ENCODE data around the gene TMEM72. TPM values are rescaled to one million over a fixed set of nuclear protein-coding genes. Genes with fewer than 3 reads are reported as not detected.

Gene TMEM72
- total RNA-seq, 6 experiments from 2014 or later = not detected

DNA sequence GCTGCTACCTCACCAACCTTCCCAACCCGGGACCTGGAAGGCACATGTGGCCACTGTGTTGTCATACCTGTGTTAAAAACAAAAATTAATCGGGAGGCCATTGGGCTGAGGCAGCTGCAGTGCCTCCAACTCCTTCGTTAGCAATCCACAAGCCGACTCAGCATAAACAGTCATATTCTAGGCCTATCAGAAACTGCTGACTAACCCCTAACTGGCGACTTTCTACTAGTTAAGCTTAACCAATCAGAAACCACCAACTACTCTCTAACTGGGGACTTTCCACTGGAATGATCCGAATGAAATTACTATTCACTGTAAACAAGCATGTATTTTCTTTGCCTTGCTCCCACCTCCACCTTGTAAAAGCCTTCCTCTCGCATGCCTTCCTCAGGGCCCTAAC, 14.1 kb upstream of the TMEM72 start:
- DNase-seq = no peak
- no peaks in the 10 kb centered on the region for H3K36me3 Mint-ChIP-seq (ENCODE audit: low read depth)
- H3K4me1 Mint-ChIP-seq (ENCODE audit: low read depth) = no peaks in the 10 kb centered on the region
- peaks cover 19% of the 10 kb centered on the region for H3K27me3 Mint-ChIP-seq (ENCODE audit: insufficient read depth)
- H3K27ac Mint-ChIP-seq = no peak overlapping the region
- TF ChIP-seq, protein P1, sequence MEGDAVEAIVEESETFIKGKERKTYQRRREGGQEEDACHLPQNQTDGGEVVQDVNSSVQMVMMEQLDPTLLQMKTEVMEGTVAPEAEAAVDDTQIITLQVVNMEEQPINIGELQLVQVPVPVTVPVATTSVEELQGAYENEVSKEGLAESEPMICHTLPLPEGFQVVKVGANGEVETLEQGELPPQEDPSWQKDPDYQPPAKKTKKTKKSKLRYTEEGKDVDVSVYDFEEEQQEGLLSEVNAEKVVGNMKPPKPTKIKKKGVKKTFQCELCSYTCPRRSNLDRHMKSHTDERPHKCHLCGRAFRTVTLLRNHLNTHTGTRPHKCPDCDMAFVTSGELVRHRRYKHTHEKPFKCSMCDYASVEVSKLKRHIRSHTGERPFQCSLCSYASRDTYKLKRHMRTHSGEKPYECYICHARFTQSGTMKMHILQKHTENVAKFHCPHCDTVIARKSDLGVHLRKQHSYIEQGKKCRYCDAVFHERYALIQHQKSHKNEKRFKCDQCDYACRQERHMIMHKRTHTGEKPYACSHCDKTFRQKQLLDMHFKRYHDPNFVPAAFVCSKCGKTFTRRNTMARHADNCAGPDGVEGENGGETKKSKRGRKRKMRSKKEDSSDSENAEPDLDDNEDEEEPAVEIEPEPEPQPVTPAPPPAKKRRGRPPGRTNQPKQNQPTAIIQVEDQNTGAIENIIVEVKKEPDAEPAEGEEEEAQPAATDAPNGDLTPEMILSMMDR (IDR thresholded peaks at IDR 0.05) = no peak
- H3K9me3 Mint-ChIP-seq = no peaks in the 10 kb centered on the region
- H3K4me3 Mint-ChIP-seq = no peak overlapping the region

GRCh38 chr10:44898665-44899064, 12.5 kb upstream of the TMEM72 start:
- H3K27ac Mint-ChIP-seq = no peak overlapping the region
- H3K4me1 Mint-ChIP-seq (ENCODE audit: low read depth) = no peaks in the 10 kb centered on the region
- peaks cover 17% of the 10 kb centered on the region for H3K27me3 Mint-ChIP-seq (ENCODE audit: insufficient read depth)
- no peak for DNase-seq
- TF ChIP-seq, protein P1 (IDR thresholded peaks at IDR 0.05) = no peak
- no peak overlapping the region for H3K4me3 Mint-ChIP-seq
- H3K36me3 Mint-ChIP-seq (ENCODE audit: low read depth) = no peaks in the 10 kb centered on the region
- no peaks in the 10 kb centered on the region for H3K9me3 Mint-ChIP-seq

DNA sequence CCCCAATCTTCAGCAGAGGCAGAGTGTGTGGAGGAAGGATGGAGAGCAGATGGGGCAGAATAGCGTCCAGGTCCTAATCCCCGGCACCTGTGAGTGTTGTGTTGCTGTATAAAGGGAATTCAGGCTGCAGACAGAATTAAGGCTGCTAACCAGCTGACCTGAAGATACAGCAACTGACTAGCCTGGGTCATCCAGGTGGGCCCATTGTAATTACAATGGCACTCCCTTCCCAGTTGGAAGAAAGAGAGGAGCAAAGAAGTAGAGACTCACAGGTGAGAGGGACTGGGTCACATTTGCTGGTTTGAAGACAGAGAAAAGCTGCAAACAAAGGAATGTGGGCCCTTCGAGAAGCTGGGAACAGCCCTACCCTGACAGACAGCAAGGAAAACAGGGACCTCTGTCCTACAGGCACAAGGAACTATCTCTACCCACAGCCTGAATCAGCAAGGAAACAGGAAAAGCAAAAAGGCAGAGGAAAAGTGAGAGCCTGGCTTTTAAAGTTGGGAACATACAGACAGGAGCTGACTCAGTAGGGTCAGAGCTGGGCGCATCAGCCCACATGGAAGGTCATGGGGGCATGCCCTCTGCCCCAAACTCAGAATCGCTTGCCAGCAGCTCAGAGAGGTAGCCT, 11.6 kb upstream of the TMEM72 start:
- no peak overlapping the region for H3K4me3 Mint-ChIP-seq
- TF ChIP-seq, protein P1 (IDR thresholded peaks at IDR 0.05) = no peak
- H3K4me1 Mint-ChIP-seq (ENCODE audit: low read depth) = no peaks in the 10 kb centered on the region

DNA sequence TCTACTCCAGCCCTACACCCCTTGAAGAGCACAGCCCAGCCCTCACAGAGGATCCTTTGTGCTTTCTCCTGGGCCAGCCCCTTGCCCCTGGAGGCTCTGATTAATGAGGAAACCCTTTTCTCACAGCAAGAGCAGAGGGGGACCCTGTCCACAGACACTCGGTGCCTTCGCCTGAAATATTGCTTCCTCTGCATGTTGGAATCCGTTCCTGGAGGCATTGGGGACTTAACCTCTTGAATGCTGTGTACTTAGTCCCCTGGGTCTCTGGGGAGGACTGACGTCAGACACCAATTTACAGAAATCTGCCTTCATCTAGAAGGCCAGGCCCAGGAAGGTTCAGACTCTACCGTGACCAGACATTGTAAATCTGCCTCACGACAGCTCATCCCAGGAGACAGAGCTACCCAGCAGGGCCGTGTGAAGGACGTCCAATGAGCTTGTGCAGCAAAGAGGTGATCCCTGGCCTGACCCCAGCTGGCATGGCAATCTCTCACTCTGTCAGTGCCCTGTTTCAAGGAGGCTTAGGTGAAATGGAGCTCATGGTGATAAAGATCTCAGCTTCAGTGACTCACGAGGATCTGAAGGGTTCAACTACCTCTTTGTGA, 8.1 kb upstream of the TMEM72 start:
- no peak overlapping the region for H3K27ac Mint-ChIP-seq
- TF ChIP-seq, protein P1 (IDR thresholded peaks at IDR 0.05) = no peak
- no peaks in the 10 kb centered on the region for H3K36me3 Mint-ChIP-seq (ENCODE audit: low read depth)
- no peak for DNase-seq
- H3K9me3 Mint-ChIP-seq = no peaks in the 10 kb centered on the region
- no peak overlapping the region for H3K4me3 Mint-ChIP-seq
- peaks cover 13% of the 10 kb centered on the region for H3K27me3 Mint-ChIP-seq (ENCODE audit: insufficient read depth)
- H3K4me1 Mint-ChIP-seq (ENCODE audit: low read depth) = peaks cover 3% of the 10 kb centered on the region

More for the DNA sequence above, 11.6 kb upstream of the TMEM72 start:
- H3K27me3 Mint-ChIP-seq (ENCODE audit: insufficient read depth) = peaks cover 16% of the 10 kb centered on the region
- no peaks in the 10 kb centered on the region for H3K36me3 Mint-ChIP-seq (ENCODE audit: low read depth)
- H3K27ac Mint-ChIP-seq = no peak overlapping the region
- DNase-seq = no peak
- H3K9me3 Mint-ChIP-seq = no peaks in the 10 kb centered on the region

GRCh38 chr10:44906486-44906885, 4.7 kb upstream of the TMEM72 start:
- no peak overlapping the region for H3K27ac Mint-ChIP-seq
- H3K27me3 Mint-ChIP-seq (ENCODE audit: insufficient read depth) = peaks cover 15% of the 10 kb centered on the region
- H3K4me3 Mint-ChIP-seq = no peak overlapping the region
- H3K9me3 Mint-ChIP-seq = no peaks in the 10 kb centered on the region
- TF ChIP-seq, protein P1 (IDR thresholded peaks at IDR 0.05) = no peak
- peaks cover 8% of the 10 kb centered on the region for H3K4me1 Mint-ChIP-seq (ENCODE audit: low read depth)
- DNase-seq = no peak
- H3K36me3 Mint-ChIP-seq (ENCODE audit: low read depth) = no peaks in the 10 kb centered on the region
